Natural killer cell treated with Interleukin-12 subunit alpha and Interleukin-12 subunit beta and Interleukin-15 and Interleukin-18, amount 100 ng/mL, for 72 hours (primary cell): Measurements from ENCODE around the gene CHST13. TPM values are rescaled to one million over a fixed set of nuclear protein-coding genes. Genes with fewer than 3 reads are reported as not detected.

Experiments
- ATAC-seq, 2 donors: fragments of 150-1000 bp; cut with Tn5 transposase in 1 of 2; sonication (Bioruptor Pico), chemical (Tn5 transposase) in 1 of 2; 2 replicates each; pipeline ENCODE4 v1.10.0; 2021
- DNase-seq: peaks from one replicate; pipeline ENCODE4 v3.0.0; 2022; ENCODE audit warnings: low spot score
- H3K27ac Mint-ChIP-seq, 2 donors: 1 replicate in 1 of 2; 2 replicates in 1 of 2; pipeline ENCODE4 v1.8.0; 2022; ENCODE audit warnings: mixed read lengths in 2 of 2, mild to moderate bottlenecking in 1 of 2, moderate library complexity in 1 of 2
- H3K27me3 Mint-ChIP-seq, 2 donors: 1 replicate in 1 of 2; 2 replicates in 1 of 2; pipeline ENCODE4 v1.8.0; 2022; ENCODE audit warnings: mixed read lengths in 2 of 2
- H3K36me3 Mint-ChIP-seq: one replicate; pipeline ENCODE4 v1.8.0; 2022; ENCODE audit warnings: mixed read lengths
- H3K4me1 Mint-ChIP-seq, 2 donors: 1 replicate in 1 of 2; 2 replicates in 1 of 2; pipeline ENCODE4 v1.8.0; 2022; ENCODE audit warnings: low read depth in 2 of 2, mixed read lengths in 2 of 2, mild to moderate bottlenecking in 1 of 2
- H3K4me3 Mint-ChIP-seq: one replicate; pipeline ENCODE4 v1.8.0; 2022; ENCODE audit warnings: mixed read lengths
- H3K9me3 Mint-ChIP-seq: 2 replicates; pipeline ENCODE4 v1.8.0; 2022; ENCODE audit warnings: mixed read lengths
- total RNA-seq, 2 donors: library from RNA; stranded (reverse); gene quantifications; one replicate each; pipeline ENCODE4 v1.2.3, GENCODE V29; 2022

Gene CHST13
- total RNA-seq, 2 donors from 2014 or later, result 0.98 TPM; not detected in 1

DNA sequence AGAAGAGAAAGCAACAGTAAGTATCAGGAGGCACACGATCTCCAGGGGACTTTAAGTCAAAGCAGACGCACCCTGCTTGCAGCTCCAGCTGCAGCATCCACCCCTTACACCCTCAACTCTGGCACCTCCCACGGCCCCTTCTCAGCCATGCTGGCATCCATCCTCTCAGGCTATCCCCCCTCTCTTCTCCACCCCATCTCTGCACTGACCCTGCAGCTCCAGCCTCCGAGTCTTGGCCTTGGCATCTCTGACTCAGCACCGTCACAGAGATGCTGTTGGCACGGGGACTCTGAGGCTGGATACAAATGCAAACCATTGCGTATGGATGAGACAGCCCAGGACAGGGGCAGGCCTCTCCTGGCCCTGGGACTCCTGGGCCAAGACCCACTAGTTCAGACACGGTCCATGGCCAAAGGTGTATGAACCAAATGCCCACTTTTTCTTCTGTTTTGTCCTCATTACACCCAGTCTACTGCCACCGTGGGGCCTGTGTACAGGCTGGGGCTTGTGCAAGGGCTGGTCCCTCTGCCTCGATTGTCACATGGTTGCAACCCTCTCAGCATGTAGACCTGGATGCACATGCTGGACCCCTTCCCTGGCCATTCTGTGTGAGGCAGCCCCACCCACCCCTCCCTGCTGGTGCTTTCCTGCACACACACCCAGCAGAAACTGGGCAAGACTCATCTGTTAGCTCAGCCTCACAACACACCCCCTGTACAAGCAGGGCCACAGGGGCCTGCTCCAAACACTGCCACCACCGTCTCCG lies 29.6 kb upstream of the CHST13 start:
- DNase-seq, result no peak
- Mint-ChIP-seq H3K9me3 (no peaks in the 10 kb centered on the region), H3K36me3 (no peaks in the 10 kb centered on the region), H3K27me3 (no peaks in the 10 kb centered on the region), H3K4me3 (no peak overlapping the region), H3K4me1 (peaks cover 0 to 6% of the 10 kb centered on the region in 2 donors), H3K27ac (no peak overlapping the region)
- no peak for ATAC-seq

DNA sequence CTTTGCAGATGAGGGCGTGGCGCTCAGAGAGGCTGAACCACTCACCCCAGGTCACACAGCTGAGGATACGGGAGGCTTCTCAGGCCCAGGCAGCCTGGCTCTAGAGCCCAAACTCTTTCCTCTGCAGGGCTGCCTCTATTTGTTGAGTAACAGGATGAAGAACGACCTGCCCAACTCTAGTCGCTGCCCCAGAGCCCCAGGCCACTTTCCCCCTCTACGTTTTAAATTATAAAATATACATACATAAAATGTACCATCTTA lies 29.1 kb upstream of the CHST13 start:
- Mint-ChIP-seq H3K27me3 (no peaks in the 10 kb centered on the region), H3K27ac (no peak overlapping the region), H3K4me3 (no peak overlapping the region), H3K4me1 (peaks cover 0 to 6% of the 10 kb centered on the region in 2 donors), H3K36me3 (no peaks in the 10 kb centered on the region), H3K9me3 (no peaks in the 10 kb centered on the region)
- DNase-seq (no peak), ATAC-seq (no peak)

DNA sequence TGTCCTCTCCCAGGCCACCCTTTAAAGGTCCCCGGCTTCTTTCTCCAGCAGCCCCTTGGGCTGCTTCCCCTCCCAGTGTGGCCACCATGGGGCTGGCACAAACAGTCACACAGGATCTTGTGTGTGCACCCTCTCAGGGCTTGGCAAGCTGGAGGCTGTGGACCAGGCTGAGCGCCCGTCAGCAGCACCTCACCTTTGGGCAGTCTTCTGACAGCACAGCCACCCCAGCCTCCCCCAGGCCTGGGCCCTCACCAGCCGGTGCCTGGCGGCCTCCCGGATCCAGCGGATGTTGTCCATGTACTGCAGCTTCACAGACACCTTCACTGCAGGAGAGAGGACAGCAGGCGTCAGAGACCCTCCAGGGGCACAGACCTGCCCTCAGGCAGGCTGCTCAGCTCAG lies 28.2 kb upstream of the CHST13 start:
- DNase-seq, result no peak
- peaks cover 0 to 6% of the 10 kb centered on the region in 2 donors for H3K4me1 Mint-ChIP-seq

DNA sequence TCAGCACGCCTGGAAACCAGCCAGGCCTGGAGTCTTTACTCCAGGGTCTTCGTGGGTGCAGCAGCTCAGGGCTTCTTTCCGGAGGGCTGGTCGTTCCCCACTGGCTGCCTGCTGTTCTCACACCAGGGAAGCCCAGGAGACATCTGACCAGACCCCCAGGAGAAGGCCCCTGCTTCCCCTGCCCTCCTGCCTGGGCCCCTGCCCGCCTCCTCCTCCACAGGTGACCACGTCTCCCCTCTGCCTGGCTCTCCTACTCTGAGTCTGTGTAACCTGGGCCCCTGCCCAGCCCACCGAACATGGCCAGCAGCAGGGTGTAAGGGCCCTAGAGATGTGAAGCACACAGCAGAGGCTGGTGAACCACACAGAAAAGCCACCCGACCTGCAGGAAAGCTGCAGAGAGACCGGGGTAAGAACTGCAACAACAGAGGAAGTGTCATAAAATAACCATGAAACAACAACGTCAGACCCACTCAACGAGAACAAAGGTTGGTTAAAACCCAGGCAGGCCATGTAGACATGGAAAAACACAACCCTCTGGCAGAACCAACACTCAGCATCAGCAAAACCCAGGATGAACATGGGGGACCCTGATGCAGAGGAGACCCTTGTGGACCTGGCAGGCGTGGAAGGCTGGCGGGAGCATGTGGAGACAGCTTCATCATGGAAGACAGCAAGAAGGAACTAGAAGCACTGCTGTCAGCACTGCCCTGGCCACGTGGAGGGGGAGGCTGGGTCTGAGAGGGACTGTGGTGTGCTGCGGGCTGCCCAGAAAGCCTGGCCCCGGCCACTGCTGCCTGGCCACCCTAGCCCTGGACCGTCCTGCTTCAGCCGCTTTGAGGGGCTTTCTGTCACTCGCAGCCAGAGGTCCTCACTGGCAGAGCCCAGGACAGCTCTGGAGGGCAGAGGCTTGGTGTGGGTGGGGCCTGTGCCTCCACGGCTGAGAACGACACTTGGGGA lies 26.8 kb upstream of the CHST13 start:
- Mint-ChIP-seq H3K4me1 (peaks cover 0 to 6% of the 10 kb centered on the region in 2 donors), H3K4me3 (no peak overlapping the region), H3K36me3 (no peaks in the 10 kb centered on the region), H3K27me3 (no peaks in the 10 kb centered on the region), H3K9me3 (no peaks in the 10 kb centered on the region), H3K27ac (no peak overlapping the region)
- ATAC-seq, result no peak
- no peak for DNase-seq

More for the DNA sequence above, 28.2 kb upstream of the CHST13 start:
- ATAC-seq, result no peak
- Mint-ChIP-seq H3K27ac (no peak overlapping the region), H3K9me3 (no peaks in the 10 kb centered on the region), H3K36me3 (no peaks in the 10 kb centered on the region), H3K4me3 (no peak overlapping the region), H3K27me3 (no peaks in the 10 kb centered on the region)

DNA sequence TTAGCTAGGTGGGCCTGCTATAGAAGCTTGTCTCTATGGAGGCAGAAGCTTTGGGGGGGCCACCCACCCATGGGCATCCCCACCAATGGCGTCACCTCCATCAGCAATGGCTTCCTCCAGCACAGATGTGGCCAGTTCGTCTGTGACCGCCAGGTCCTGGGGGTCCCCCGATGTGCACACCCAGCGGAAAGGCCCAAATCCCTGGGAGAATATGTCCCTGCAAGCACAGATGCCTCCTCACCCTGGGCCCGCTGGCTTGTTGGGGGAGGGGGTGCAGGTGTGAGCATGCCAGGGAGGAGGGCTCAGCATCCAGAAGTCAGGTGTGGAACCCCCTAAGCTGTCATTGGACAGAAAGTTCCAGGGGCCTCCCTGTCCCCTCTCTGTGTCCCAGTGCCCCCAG lies 26.0 kb upstream of the CHST13 start:
- Mint-ChIP-seq H3K36me3 (no peaks in the 10 kb centered on the region), H3K27me3 (no peaks in the 10 kb centered on the region), H3K4me1 (peaks cover 0 to 6% of the 10 kb centered on the region in 2 donors), H3K27ac (no peak overlapping the region), H3K4me3 (no peak overlapping the region), H3K9me3 (no peaks in the 10 kb centered on the region)
- ATAC-seq, result no peak
- DNase-seq, result no peak

DNA sequence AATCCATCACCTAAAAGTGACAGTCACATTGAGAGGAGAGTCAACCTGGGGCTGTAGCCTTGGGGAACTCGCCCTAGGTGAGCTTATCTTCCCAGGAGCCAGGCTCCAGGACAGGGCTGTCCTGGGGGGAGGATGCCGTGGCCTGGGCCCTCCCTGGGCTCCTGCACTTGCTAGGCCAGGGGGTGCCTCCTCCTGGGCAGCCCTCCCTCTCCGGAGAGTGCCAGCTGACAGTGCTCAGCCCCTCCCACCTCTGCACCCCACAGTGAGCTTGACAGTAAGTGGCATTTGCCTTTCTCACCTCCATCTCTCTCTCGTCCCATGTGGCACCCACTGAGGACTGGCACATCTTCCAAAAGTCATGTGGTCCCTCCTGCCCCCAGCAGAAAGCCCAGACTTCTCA lies 25.5 kb upstream of the CHST13 start:
- no peak overlapping the region for H3K27ac Mint-ChIP-seq
- no peak for ATAC-seq
- peaks cover 0 to 6% of the 10 kb centered on the region in 2 donors for H3K4me1 Mint-ChIP-seq
- DNase-seq, result no peak
- no peaks in the 10 kb centered on the region for H3K9me3 Mint-ChIP-seq
- H3K27me3 Mint-ChIP-seq, result no peaks in the 10 kb centered on the region
- H3K4me3 Mint-ChIP-seq, result no peak overlapping the region
- H3K36me3 Mint-ChIP-seq, result no peaks in the 10 kb centered on the region

DNA sequence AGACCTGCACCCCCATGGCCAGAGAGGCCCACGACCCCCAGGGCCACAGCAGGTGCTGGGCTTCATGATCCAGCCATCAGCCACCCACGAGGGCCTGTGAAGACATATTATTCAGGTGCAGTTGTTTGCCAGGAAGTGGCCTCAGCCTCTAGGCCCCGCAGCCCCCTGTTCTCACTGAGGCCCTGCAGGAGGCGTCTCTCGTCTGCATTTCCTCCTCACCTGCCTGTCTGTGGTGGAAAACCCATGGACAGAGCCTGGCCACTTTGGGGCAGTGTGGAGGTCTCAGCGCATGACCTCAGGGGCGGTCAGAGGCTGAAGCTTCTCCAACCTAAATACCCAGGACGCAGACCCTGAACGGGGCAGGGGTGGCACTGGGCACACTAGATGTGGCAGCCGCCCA lies 25.0 kb upstream of the CHST13 start:
- no peak overlapping the region for H3K27ac Mint-ChIP-seq
- no peak for ATAC-seq

DNA sequence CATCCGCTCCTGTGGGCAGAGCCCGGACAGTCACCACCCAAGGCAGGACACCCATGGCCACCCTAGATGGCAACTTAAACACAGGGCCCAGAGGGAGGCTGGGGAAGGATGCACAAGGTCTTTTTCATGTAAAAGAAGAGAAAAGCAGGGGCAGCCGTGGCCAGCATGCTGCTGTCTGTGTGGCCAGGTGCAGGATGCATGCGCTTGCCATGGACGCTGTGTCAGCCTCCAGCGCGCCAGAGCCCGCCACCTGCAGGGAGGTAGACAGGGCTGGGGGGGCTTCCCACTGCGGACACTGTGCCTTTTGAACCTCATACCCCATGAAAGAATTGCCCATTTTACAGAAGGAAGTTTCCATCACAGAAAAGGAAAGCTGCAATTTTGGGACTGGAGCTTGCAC lies 24.6 kb upstream of the CHST13 start:
- no peak overlapping the region for H3K4me3 Mint-ChIP-seq
- DNase-seq (no peak), ATAC-seq (no peak)
- no peaks in the 10 kb centered on the region for H3K9me3 Mint-ChIP-seq
- H3K4me1 Mint-ChIP-seq, result peaks cover 0 to 6% of the 10 kb centered on the region in 2 donors
- no peaks in the 10 kb centered on the region for H3K36me3 Mint-ChIP-seq
- H3K27ac Mint-ChIP-seq, result no peak overlapping the region
- no peaks in the 10 kb centered on the region for H3K27me3 Mint-ChIP-seq

More for the DNA sequence above, 25.0 kb upstream of the CHST13 start:
- no peaks in the 10 kb centered on the region for H3K36me3 Mint-ChIP-seq
- H3K4me3 Mint-ChIP-seq, result no peak overlapping the region
- H3K9me3 Mint-ChIP-seq, result no peaks in the 10 kb centered on the region
- H3K27me3 Mint-ChIP-seq, result no peaks in the 10 kb centered on the region
- DNase-seq, result no peak
- H3K4me1 Mint-ChIP-seq, result peaks cover 0 to 6% of the 10 kb centered on the region in 2 donors

DNA sequence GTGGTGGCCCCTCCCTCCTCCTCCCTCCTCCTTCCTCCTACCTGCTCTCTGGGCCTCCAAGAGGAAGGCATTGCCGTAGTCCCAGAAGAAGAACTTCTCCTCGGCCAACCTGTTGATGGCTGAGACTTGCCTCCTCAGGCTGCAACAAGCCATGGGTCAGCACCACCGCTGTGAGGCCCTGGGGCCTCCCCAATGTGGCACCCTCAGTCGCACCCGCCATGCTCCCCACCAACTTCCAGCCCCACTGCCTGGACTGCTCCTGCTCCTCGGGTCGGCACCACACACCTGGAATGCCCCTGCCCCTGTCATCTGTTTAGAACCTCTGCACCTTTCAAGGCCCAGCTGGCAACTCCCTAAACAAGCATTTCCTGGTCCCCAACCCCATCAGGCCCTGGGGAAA lies 23.9 kb upstream of the CHST13 start:
- ATAC-seq (no peak), DNase-seq (no peak)
- peaks cover 0 to 6% of the 10 kb centered on the region in 2 donors for H3K4me1 Mint-ChIP-seq
- H3K36me3 Mint-ChIP-seq, result no peaks in the 10 kb centered on the region
- H3K27ac Mint-ChIP-seq, result no peak overlapping the region
- no peak overlapping the region for H3K4me3 Mint-ChIP-seq
- H3K27me3 Mint-ChIP-seq, result peaks cover 2% of the 10 kb centered on the region in 2 donors
- H3K9me3 Mint-ChIP-seq, result no peaks in the 10 kb centered on the region

DNA sequence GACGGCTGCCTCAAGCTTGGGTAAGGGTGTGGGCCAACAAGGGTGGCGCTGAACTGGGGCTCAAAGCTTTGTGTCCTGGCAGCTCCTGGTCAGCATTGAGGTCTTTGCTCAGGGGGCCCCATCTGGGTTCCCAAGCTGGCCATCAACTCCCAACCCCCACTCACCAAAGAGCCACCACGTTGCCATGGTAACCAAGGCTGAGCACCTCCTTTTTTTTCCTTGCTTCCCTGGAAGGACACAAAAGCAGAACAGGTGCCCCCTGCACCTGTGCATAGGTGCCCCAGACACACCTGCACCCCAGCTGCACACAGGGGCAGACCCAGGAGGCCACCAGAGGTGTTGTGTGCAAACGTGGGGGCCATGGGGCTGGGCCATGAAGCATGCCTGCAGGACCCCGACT lies 22.9 kb upstream of the CHST13 start:
- DNase-seq, result no peak
- no peak for ATAC-seq
- Mint-ChIP-seq H3K4me1 (peaks cover 0 to 6% of the 10 kb centered on the region in 2 donors), H3K27ac (no peak overlapping the region), H3K36me3 (no peaks in the 10 kb centered on the region), H3K4me3 (no peak overlapping the region), H3K9me3 (no peaks in the 10 kb centered on the region), H3K27me3 (peaks cover 5 to 6% of the 10 kb centered on the region in 2 donors)

DNA sequence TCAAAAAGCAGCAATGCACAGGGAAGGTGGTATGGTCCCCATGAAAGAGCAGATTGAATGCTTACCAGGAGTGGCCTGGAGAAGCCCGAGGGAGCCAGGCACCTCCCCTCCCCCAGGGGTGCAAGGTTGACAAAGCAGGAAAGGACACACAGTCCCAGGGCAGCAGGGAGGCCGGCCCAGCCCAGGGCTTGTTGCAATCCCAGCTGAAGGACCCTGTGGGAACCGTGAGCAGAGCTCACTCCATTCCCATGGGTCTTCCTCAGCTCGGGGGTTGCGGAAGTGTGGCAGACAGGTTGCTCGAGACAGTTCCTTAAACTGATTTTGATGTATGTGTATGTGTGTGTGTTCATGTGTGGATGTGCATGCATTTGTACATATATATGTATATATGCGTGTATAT lies 22.2 kb upstream of the CHST13 start:
- Mint-ChIP-seq H3K27me3 (peaks cover 5 to 8% of the 10 kb centered on the region in 2 donors), H3K27ac (no peak overlapping the region), H3K9me3 (no peaks in the 10 kb centered on the region), H3K4me1 (peaks cover 0 to 6% of the 10 kb centered on the region in 2 donors), H3K4me3 (no peak overlapping the region), H3K36me3 (no peaks in the 10 kb centered on the region)
- DNase-seq (no peak), ATAC-seq (no peak)

DNA sequence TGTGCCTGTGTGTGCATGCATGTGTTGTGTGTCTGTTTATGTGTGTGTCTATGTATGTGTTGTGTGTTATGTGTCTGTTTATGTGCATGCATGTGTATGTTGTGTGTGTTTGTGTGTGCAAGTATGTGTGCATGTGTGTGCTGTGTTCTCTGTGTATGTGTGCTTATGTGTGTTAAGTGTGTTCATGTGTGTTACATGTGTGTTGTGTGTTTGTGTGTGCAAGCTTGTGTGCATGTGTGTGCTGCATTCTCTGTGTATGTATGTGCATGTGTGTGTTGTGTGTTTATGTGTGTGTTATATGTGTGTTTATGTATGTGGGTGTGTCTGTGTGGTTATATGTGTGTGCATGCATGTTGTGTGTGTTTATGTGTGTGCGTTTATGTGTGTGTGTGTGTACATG lies 21.3 kb upstream of the CHST13 start:
- DNase-seq (no peak), ATAC-seq (no peak)
- no peak overlapping the region for H3K4me3 Mint-ChIP-seq
- H3K4me1 Mint-ChIP-seq, result no peaks in the 10 kb centered on the region
- H3K9me3 Mint-ChIP-seq, result no peaks in the 10 kb centered on the region
- H3K27ac Mint-ChIP-seq, result no peak overlapping the region
- H3K36me3 Mint-ChIP-seq, result no peaks in the 10 kb centered on the region
- peaks cover 5 to 8% of the 10 kb centered on the region in 2 donors for H3K27me3 Mint-ChIP-seq

DNA sequence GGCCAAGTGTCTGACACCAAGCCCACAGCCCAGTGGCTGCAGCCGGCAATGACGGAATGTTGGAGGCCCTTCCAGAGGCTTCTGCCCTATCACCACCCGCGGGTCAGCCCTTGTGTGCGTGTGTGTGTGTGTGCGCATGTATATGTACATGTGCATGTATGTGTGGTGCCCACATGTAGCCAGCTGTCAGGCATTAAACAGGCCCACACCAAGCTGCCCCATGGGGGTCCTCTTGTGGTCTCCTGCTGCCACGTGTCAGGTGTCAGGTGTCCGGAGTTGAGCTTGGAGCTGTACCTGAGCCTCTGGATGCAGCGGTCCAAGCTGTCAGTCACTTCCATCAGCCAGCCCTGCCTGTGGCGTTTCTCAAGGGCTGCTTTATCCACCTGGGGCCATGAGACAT lies 20.3 kb upstream of the CHST13 start:
- no peak overlapping the region for H3K27ac Mint-ChIP-seq
- DNase-seq (no peak), ATAC-seq (no peak)
- no peaks in the 10 kb centered on the region for H3K4me1 Mint-ChIP-seq
- no peak overlapping the region for H3K4me3 Mint-ChIP-seq
- H3K27me3 Mint-ChIP-seq, result peaks cover 5 to 8% of the 10 kb centered on the region in 2 donors
- no peaks in the 10 kb centered on the region for H3K9me3 Mint-ChIP-seq
- no peaks in the 10 kb centered on the region for H3K36me3 Mint-ChIP-seq

DNA sequence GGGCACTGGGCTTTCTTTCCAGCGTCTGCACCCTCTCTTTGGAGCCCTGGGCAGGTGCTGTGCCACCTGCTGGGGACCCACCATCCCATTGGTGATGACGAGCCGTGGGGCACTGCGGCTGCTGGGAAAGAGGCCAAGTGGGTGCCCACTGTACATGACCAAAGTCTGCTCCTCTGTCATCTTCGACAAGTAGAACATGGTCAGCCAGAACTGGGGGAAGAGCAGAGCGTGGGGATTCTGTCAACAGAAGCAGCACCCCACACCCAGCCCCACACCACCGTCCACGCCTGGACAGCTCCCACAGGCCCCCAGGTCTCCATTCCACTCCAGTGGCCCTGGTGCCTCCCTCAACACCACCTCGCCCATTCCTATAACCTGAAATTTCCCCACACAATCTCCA lies 16.1 kb upstream of the CHST13 start:
- Mint-ChIP-seq H3K4me3 (no peak overlapping the region), H3K27me3 (peaks cover 5 to 8% of the 10 kb centered on the region in 2 donors), H3K27ac (no peak overlapping the region), H3K36me3 (no peaks in the 10 kb centered on the region), H3K4me1 (no peaks in the 10 kb centered on the region), H3K9me3 (no peaks in the 10 kb centered on the region)
- DNase-seq (no peak), ATAC-seq (no peak)
